Measurements from ENCODE around the gene TF.
"Not testable (repeated sequence)": the region's sequence is repeated elsewhere in the genome, so short reads cannot be mapped to it uniquely, and the experiment has no call there.

TF gene

DNA sequence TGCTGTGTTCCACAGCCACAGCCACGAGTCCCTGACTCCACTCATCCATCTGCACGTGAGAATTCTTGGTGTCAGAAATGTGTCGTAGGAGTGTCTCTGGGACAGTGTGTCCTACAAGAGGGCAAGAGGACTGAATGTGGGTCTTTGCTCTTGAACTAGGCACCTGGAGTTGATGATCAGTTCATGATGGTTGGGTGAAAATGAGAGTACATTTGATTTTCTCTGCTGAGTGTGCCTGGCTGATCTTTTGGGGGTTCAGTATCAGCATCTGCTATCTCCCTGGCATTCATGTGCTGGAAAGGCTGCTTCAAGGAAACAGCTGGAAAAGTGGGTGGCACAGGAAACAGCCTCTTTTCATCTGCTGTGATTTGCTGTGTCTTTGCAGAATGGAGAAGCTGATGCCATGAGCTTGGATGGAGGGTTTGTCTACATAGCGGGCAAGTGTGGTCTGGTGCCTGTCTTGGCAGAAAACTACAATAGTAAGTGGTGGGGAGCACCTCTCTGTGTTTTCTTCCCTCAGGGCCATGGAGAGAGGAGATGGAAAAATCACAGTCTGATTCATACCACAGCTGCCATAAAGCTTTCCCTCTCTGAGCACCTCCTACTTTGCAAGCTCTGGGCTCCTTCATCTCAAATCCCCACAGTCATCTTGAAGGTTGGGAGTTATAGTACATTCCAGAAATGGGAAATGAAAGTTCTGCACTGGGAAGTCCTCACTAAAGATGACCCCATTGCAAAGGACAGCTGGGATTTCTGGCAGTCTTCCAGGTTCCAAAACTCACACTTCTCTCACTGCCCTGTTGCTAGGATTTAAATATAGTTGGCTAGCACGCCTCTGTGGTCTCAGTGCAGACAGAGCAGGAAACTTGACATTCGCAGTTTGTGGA, 17.8 kb downstream of the TF start:
- no peak for DNase-seq (ENCODE audit: low read depth in 1 of 2, low spot score in 1 of 2)

GRCh38 chr3:133765256-133765655, 19.1 kb downstream of the TF start:
- no peak for DNase-seq (ENCODE audit: low read depth in 1 of 2, low spot score in 1 of 2)

DNA sequence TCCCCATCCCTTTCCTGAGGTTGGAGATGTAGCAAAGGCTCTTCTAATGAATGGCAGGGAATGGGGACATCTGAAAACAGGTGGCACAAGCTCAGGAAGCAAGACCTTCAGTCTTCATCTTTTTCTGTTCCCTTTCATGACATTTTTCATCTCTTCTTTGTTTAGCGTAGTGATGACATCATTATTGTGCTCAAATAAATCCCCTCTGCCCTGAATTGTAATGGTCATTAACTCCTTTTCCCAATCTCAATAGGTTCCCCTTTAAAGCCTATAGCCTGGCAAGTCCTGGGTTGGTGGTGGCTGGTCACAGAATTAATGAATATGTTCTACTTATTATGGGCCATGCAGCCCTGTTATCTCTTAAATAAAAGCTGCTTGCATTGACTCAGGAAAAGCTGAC, 21.4 kb downstream of the TF start:
- no peak for DNase-seq (ENCODE audit: low read depth in 1 of 2, low spot score in 1 of 2)

GRCh38 chr3:133769536-133769935, 23.3 kb downstream of the TF start:
- DNase-seq (ENCODE audit: low read depth in 1 of 2, low spot score in 1 of 2), result no peak

GRCh38 chr3:133773732-133774131, 27.5 kb downstream of the TF start:
- DNase-seq (ENCODE audit: low read depth in 1 of 2, low spot score in 1 of 2), result no peak

DNA sequence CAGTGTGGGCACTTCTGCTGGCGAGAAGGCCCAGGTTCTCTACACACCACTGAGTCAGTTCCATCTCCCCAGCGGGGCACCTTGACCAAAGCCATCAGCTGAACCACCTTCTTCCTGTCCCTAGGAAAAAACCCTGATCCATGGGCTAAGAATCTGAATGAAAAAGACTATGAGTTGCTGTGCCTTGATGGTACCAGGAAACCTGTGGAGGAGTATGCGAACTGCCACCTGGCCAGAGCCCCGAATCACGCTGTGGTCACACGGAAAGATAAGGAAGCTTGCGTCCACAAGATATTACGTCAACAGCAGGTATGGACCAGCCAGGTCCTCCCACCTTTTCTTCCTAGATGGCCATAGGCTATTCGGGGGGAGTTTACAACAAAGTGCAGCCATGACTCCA, 29.1 kb downstream of the TF start:
- DNase-seq (ENCODE audit: low read depth in 1 of 2, low spot score in 1 of 2), result no peak

DNA sequence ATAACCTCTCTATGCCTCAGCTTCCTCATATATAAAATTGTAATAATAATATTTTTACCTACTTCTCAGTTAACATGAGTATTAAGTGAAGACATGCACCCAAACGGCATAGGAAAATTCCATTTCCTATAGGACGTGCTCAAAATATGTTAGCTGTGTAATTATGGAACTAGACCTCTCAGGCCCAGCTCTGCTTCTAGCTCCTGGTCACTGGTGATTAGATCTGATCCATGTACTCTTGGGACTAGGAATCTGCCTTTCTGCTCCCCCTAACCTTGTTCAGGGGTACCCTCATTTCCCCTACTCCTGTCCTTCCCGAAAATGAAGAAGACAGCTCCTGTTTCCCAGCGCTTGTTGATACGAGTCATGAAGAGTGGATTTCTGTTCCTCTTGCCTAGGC, 29.6 kb downstream of the TF start:
- DNase-seq (ENCODE audit: low read depth in 1 of 2, low spot score in 1 of 2), result no peak

GRCh38 chr3:133776794-133777438, 30.7 kb downstream of the TF start:
- no peak for DNase-seq (ENCODE audit: low read depth in 1 of 2, low spot score in 1 of 2)

DNA sequence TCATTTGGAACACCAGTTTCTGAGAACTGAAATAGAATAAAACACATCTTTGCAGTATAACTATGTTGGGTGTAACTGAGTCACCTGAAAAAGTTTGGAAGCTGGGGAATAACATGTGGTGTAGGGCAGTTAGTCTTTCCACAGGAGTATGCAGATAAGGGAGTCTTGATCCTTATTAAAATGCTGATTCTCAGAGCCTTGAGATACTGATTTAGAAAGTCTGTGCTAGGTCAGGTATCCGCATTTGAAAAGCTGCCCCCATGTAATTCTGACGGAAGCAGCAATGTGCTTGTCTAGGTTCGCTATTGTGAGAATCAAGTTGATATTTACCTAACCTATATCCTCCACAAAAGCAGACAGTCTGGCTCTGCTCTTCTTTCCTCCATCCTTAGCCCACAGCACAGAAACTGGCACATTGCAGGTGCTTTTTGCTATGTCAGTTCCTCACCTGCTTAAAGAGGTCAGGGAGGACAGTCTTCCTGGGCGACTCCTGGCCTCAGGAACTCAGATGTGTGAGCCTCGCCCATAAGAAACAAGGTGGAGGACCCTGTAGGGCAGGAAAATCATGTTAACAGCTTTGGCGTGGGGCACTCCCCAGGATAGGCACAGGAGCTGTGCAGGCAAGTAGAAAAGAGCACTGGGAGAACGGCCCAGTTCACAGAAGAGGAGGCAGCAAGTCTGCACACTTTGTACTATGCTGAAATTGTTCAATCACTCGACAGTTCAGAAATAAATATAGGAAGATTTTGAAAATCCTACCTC, 31.8 kb downstream of the TF start:
- DNase-seq (ENCODE audit: low read depth in 1 of 2, low spot score in 1 of 2), result no peak

DNA sequence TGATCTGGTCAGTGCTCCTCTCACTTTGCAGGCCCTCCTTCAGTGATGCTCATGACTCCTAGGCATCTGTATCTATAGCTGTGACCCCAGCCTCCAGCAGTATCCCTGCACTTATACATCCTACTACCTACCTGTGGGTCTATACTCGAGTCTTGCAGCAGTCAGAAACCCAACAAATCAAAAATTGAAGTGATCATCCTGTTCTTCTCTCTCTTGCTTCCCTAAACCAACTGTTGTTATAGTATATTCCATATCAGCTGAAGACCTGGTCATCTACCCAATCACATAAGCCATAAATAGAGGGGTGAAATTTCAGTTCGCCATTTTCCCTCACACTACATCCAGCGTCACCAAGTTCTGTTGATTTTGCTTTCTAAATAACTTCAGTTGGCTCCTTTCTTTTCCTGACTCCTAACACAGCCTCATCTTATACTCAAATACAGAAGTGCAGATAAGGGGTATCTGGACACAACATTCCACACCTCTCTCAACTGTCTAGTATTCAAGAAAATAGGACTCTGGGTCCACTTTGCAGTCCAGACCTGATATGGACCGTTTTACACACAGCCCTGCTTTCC, 33.5 kb downstream of the TF start:
- DNase-seq (ENCODE audit: low read depth in 1 of 2, low spot score in 1 of 2), result no peak

GRCh38 chr3:133780756-133781155, 34.6 kb downstream of the TF start:
- DNase-seq (ENCODE audit: low read depth in 1 of 2, low spot score in 1 of 2), result not testable (repeated sequence)

- DNase-seq (ENCODE audit: low read depth in 1 of 2, low spot score in 1 of 2), result no peak
Measured at GRCh38 chr3:133781570-133781969, 35.4 kb downstream of the TF start.

DNA sequence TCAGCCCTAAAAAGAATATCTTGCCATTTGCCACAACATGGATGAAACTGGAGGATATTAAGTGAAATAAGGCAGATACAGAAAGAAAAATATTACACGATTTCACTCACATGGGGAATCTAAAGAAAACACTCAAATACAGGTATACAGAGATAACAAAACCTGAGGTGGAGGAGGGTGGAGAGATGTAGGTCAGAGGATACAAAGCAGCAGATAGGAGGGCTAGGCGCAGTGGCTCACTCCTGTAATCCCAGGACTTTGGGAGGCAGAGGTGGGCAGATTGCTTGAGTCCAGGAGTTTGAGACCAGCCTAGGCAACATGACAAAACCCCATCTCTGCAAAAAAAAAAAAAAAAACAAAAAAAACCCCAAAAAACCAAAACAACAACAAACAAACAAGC, 36.3 kb downstream of the TF start:
- no peak for DNase-seq (ENCODE audit: low read depth in 1 of 2, low spot score in 1 of 2)

GRCh38 chr3:133783762-133784161, 37.6 kb downstream of the TF start:
- DNase-seq (ENCODE audit: low read depth in 1 of 2, low spot score in 1 of 2), result no peak

- DNase-seq (ENCODE audit: low read depth in 1 of 2, low spot score in 1 of 2), result no peak
Measured at GRCh38 chr3:133788024-133788423, 41.8 kb downstream of the TF start.

DNA sequence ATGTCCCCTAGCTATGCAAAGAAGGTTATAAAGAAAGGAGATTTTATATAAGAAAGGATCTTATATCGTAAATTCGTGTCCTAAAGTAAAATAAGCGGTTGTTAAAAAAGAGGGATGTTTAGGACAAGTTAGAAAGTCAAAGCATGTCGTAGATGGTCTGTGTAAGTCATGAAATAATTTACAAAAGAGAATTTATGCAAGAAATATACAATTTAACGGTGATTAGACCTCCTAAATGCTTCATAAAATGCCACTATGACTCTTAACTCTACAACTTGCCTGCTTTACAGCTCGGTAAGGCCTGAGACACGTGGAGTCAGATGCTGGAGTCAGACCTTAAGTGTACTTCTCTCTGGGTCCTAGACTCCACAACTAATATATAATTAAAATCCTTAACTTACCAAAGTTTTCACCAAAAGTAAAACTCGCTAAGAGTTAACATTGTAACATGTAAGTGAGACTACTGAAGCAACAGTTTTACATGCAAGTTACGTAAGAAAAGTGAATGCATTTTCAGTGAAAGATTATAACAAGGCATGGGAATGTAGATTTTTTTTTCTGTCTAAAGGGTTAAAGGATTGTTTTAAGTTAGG, 46.1 kb downstream of the TF start:
- DNase-seq (ENCODE audit: low read depth in 1 of 2, low spot score in 1 of 2), result no peak

DNA sequence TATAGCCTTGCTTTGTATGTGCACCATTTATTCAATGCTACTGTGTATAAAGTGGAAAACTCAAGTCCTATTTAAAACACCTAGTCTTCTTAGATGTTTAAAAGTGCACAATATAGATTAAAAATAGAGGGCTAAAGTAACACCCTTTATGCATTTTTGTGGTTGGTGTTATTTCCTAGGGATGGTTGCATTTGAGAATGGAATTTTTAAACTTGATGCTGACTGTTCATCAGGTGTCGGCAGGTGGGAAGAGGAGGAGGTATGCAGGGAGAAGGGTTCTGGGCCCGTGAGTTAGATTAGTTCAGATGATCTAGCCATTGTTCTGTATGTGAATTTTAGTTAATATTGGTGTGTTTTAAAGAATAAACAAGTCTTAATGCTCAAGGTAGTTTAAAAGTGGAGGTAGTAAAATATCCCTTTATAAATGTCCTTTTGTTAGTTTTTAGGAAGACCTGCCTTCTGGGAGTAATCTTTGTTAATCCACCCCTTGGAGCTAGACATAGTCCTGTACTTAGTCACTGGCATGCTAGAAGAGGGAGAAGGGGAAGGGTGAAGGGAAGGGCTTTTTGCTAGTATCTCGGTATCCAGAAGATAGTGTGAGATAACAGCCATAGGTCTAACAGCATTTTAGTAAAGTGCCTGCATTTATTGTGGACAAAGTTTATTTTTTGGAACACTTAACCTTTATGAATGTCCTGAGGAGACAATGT, 51.4 kb downstream of the TF start:
- no peak for DNase-seq (ENCODE audit: low read depth in 1 of 2, low spot score in 1 of 2)

GRCh38 chr3:133799794-133800585, 53.8 kb downstream of the TF start:
- no peak for DNase-seq (ENCODE audit: low read depth in 1 of 2, low spot score in 1 of 2)

DNA sequence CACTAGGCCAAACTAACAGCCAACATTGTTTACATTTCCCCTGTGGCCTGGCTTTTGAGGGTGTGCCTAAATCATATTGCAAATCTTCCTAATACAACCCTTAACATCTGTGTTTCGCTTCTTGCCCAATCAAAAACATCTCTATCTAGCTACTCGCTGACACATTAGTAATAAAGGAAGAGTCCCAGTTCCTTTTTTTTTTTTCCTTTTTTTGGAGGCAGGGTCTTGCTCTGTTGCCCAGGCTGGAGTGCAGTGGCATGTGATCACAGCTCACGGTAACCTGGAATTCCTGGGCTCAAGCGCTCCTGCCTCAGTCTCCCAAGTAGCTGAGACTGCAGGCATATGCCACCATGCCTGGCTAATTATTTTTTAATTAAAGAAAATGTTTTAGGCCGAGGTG, 57.3 kb downstream of the TF start:
- DNase-seq (ENCODE audit: low read depth in 1 of 2, low spot score in 1 of 2), result no peak

- DNase-seq (ENCODE audit: low read depth in 1 of 2, low spot score in 1 of 2), result no peak
Measured at GRCh38 chr3:133804896-133805295, 58.7 kb downstream of the TF start.
